NCI-H510A treated with DMSO at 0.1 percent for 48 hours (cell line): ENCODE results near the gene BRF1.

Source experiments
- DNase-seq: peaks from one replicate; lab custom pipeline; 2025; lab: John Stamatoyannopoulos, UW

BRF1 gene

GRCh38 chr14:105229099-105229655, 71.6 kb downstream of the BRF1 start:
- no peak for DNase-seq

GRCh38 chr14:105228562-105228961, 72.2 kb downstream of the BRF1 start:
- DNase-seq, result no peak

GRCh38 chr14:105227346-105227745, 73.5 kb downstream of the BRF1 start:
- no peak for DNase-seq

- DNase-seq, result no peak
Measured at GRCh38 chr14:105226198-105226597, 74.6 kb downstream of the BRF1 start.

GRCh38 chr14:105224845-105225570, 75.8 kb downstream of the BRF1 start:
- DNase-seq, result no peak

- no peak for DNase-seq
Measured at GRCh38 chr14:105223770-105224544, 76.8 kb downstream of the BRF1 start.

- DNase-seq, result no peak
Measured at GRCh38 chr14:105223260-105223659, 77.5 kb downstream of the BRF1 start.

GRCh38 chr14:105221598-105222178, 79.1 kb downstream of the BRF1 start:
- no peak for DNase-seq

GRCh38 chr14:105220699-105221597, 79.9 kb downstream of the BRF1 start:
- DNase-seq, result no peak

- no peak for DNase-seq
Measured at GRCh38 chr14:105219753-105220152, 81.0 kb downstream of the BRF1 start.

- DNase-seq, result no peak
Measured at GRCh38 chr14:105219043-105219612, 81.7 kb downstream of the BRF1 start.

GRCh38 chr14:105218611-105219010, 82.2 kb downstream of the BRF1 start:
- no peak for DNase-seq

- DNase-seq, result no peak
Measured at GRCh38 chr14:105217774-105218173, 83.0 kb downstream of the BRF1 start.

GRCh38 chr14:105216490-105217247, 84.1 kb downstream of the BRF1 start:
- DNase-seq, result no peak

- DNase-seq, result no peak
Measured at GRCh38 chr14:105215602-105216001, 85.2 kb downstream of the BRF1 start.

- no peak for DNase-seq
Measured at GRCh38 chr14:105214324-105214915, 86.4 kb downstream of the BRF1 start.

- no peak for DNase-seq
Measured at GRCh38 chr14:105213361-105213760, 87.4 kb downstream of the BRF1 start.

GRCh38 chr14:105212541-105213300, 88.1 kb downstream of the BRF1 start:
- DNase-seq, result no peak

- DNase-seq, result no peak
Measured at GRCh38 chr14:105211758-105212089, 89.1 kb downstream of the BRF1 start.
